GM21619 (cell line): ENCODE results near the gene DNMBP.
A peak's percentile ranks its signal among the peaks of the same experiment; 100 is the strongest.
"Not testable (repeated sequence)": the region's sequence is repeated elsewhere in the genome, so short reads cannot be mapped to it uniquely, and the experiment has no call there.

Source experiments
- ATAC-seq: cut with Tn5 transposase; IDR thresholded peaks from one replicate; pipeline ENCODE4 v1.9.1; 2021; ENCODE audit not compliant: unreplicated experiment

The DNMBP gene

GRCh38 chr10:99958806-99959205 lies 50.9 kb downstream of the DNMBP start:
- no peak for ATAC-seq

DNA sequence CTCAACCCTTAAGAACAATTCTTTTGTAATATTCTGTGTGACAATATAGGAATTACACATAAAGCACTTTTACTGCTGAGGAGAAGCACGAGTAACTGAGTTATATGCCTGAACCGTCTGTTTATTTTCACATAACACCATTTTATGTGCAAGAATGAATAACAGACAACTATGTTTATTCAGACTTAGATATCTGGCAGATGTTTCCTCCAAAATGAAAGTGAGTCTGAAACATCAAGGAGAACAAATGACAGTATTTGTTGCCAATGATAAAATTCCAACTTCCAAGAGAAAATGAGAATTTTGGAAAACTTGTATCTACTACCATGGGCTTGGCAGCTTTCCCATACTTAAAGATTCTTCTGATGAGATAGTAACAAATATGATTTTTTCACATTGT lies 51.4 kb downstream of the DNMBP start:
- ATAC-seq: no peak

DNA sequence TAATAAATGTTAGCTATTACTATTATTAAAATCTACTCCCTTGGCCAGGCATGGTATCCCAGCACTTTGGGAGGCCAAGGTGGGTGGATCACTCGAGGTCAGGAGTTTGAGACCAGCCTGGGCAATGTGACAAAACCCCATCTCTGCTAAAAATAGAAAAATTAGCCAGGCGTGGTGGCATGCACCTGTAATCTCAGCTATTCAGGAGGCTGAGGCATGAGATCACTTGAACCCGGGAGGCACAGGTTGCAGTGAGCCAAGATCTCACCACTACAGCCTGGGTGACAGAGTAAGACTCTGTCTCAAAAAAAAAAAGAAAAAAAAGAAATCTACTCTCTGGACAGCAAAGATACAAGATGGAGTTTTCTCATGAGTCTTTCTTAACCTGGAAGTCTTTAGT lies 56.2 kb downstream of the DNMBP start:
- not testable (repeated sequence) for ATAC-seq

GRCh38 chr10:99952799-99953198 lies 56.9 kb downstream of the DNMBP start:
- no peak for ATAC-seq

GRCh38 chr10:99946051-99946450 lies 63.7 kb downstream of the DNMBP start:
- ATAC-seq: not testable (repeated sequence)

DNA sequence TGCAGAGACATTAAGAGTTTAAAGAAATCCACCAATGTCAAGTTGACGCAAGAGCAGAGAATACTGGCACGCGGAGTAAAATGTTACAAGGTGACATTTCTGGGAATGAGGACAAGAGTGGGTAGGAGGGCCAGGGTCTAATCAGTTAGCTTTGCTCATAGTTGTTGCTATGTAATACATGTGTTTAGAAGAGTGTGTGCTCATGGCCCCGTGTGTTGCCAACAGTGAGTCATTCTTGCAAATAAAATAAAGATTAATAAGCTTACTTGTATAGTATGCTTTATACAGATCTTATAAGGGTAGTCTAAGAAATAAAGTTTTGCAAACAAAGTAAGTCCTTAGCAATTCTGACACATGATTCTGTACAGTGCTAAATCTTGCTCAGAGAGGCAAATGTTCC lies 64.5 kb downstream of the DNMBP start:
- no peak for ATAC-seq

DNA sequence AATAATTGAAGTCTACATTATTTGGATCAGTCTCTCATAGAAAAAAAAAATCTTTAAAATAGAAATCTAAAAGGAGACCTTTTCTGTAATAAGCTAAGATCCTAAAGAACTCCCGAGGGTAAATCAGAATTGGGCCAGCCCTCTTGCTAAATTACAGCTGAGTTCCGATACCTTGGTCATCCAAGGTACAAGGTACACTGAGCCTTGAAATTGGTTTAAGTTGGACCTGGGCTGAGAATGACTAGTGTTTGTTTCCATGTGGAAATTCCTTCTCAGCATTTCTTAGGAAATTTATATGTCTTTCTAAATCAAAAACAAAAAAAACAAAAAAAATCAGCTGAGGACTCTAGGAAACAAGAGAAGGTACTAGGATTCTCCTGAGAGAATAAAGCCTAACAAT lies 64.9 kb downstream of the DNMBP start:
- ATAC-seq: no peak

- no peak for ATAC-seq
Measured at GRCh38 chr10:99943908-99944307, 65.8 kb downstream of the DNMBP start.

- no peak for ATAC-seq
Measured at GRCh38 chr10:99941942-99942820, 67.6 kb downstream of the DNMBP start.

DNA sequence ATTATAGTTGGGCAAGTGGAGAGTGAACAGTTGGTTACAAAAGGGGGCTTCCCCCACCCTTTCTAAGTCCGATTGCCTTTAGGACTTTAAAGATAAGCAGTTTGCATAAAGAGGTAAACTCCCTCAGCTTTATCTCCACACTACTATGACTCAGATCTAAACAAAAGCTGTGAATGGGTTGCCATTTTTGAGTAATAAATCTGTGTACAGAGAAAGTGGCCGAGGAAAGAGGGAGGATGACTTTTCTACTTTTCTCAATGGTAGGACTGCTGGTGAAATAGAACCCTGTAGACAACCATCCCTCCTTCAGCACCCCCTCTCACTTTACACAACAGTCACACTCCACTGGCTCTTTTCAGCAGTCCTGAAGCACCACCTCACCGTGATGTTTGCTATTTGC lies 71.2 kb downstream of the DNMBP start:
- ATAC-seq: peak; percentile 91

- no peak for ATAC-seq
Measured at GRCh38 chr10:99937630-99938029, 72.1 kb downstream of the DNMBP start.

DNA sequence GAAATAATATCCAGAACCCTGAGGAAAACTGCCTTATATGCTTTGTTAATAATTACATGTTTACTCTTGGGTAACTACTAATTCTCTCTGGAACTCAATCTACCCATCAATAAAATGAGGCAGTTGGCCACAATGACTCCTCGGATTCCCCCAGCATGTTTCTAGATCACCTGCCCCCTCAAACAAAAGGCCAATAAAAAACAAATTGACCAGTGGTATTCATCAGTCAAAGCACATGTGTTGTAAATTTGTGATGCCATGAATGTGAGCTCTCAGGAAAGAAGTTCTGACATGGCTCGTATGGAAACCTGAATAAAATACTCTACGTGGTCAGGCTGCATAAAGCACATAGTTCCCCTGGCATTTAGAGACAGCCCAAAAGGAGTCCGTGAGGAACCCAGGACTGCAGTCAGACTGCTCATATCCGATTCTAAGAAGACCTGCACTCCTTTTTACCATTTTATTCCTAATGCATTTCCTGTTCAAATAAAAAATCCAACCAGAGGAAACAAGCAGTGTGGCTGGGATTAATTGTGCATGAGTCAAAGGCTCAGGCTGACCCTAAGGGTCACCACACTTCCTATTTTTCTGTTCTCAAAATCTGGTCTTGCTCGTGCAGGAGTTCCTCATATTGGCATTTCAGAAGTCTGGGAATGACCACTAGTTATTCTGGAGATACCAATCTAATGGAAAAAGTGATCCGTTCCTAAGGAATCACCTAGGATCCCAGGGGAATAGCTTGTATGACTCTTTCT lies 77.4 kb downstream of the DNMBP start:
- not testable (repeated sequence) for ATAC-seq

- no peak for ATAC-seq
Measured at GRCh38 chr10:99930731-99931550, 78.8 kb downstream of the DNMBP start.

- ATAC-seq: no peak
Measured at GRCh38 chr10:99929360-99929759, 80.4 kb downstream of the DNMBP start.

DNA sequence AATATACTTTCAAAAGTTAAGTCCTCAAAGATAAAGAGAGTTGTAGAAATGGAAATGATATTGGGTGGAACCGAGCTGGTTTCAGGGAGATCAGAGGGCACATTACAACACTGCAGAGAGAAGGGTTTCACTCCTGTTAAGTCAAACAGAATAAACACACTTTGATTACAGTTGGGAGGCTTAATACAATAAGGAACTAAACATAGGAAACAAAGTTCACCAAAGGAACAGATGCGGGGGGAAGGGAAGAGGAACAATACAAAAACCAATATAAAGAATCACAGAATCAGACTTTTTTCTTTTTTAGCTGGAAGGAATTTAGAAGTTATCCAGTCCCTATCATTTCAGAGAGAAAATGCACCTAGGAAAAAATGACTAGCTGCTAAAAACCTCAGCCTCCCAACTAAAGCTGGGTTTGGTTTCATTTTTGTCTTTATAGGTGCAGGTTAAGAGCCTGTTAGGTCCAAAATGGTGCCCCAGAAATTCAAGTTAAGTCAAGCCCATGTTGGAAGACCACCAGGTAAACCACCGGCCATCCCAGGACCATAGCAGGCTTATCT lies 81.9 kb downstream of the DNMBP start:
- ATAC-seq: no peak

- no peak for ATAC-seq
Measured at GRCh38 chr10:99926925-99927720, 82.6 kb downstream of the DNMBP start.

GRCh38 chr10:99924451-99925255 lies 85.1 kb downstream of the DNMBP start:
- ATAC-seq: no peak

GRCh38 chr10:99921948-99922347 lies 87.8 kb downstream of the DNMBP start:
- ATAC-seq: no peak

DNA sequence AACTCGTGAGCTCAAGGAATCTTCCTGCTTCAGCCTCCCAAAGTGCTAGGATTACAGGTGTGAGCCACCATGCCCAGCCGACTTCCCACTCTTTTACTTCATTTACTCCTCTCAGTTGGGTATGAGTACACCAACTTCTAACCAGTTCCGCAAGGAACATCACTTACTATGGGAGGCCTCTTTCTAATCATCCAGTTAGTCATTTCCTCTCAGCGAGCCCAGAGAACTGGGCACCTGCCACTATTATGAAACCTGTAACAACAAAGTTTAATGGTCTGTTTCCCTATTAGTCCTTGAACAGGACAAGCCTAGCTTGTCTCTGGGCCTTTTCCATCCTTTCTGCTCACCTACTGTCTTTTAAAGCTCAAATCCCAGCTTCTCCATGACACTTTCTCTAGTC lies 88.8 kb downstream of the DNMBP start:
- no peak for ATAC-seq
